ENCODE data around the gene HYI. TPM values are rescaled to one million over a fixed set of nuclear protein-coding genes. Genes with fewer than 3 reads are reported as not detected.

The HYI gene
- polyA plus RNA-seq, 1 experiment = 59.4 TPM

- TF ChIP-seq CTCF (IDR thresholded peaks at IDR 0.05; ENCODE audit: insufficient read depth, low read depth, low read length) = no peak
- Histone ChIP-seq H3K4me3 (ENCODE audit: low read depth, low read length) (no peak overlapping the region), H3K36me3 (ENCODE audit: control insufficient read depth, insufficient read depth, low read length) (peaks cover 63% of the 10 kb centered on the region), H3K27me3 (ENCODE audit: control insufficient read depth, insufficient read depth, low read length) (no peaks in the 10 kb centered on the region)
- CTCF ChIA-PET = interaction anchor here (1.0 to 1.5 kb wide), 3 partner anchors 11 to 13 kb away, joined by 3 to 5 read pairs (median 4); no protein-coding TSS in a partner anchor
- POLR2A ChIA-PET = no interaction called here
- no peak for DNase-seq (ENCODE audit: low read depth)
These were observed 25.8 kb downstream of the HYI start for GRCh38 chr1:43427941-43428340.

- Histone ChIP-seq H3K27me3 (ENCODE audit: control insufficient read depth, insufficient read depth, low read length) (no peaks in the 10 kb centered on the region), H3K4me3 (ENCODE audit: low read depth, low read length) (no peak overlapping the region), H3K36me3 (ENCODE audit: control insufficient read depth, insufficient read depth, low read length) (peaks cover 62% of the 10 kb centered on the region)
- ChIA-PET POLR2A (no interaction called here), CTCF (interaction anchor here (1.5 kb wide), 1 partner anchor 13 kb away, joined by 5 read pairs; no protein-coding TSS in a partner anchor)
- TF ChIP-seq CTCF (IDR thresholded peaks at IDR 0.05; ENCODE audit: insufficient read depth, low read depth, low read length) = no peak
- DNase-seq (ENCODE audit: low read depth) = no peak
These were observed 26.2 kb downstream of the HYI start for GRCh38 chr1:43427524-43427923.

- Histone ChIP-seq H3K4me3 (ENCODE audit: low read depth, low read length) (no peak overlapping the region), H3K36me3 (ENCODE audit: control insufficient read depth, insufficient read depth, low read length) (peaks cover 63% of the 10 kb centered on the region), H3K27me3 (ENCODE audit: control insufficient read depth, insufficient read depth, low read length) (no peaks in the 10 kb centered on the region)
- CTCF ChIA-PET = no interaction called here
- no peak for DNase-seq (ENCODE audit: low read depth)
- POLR2A ChIA-PET = no interaction called here
- no peak for TF ChIP-seq CTCF (IDR thresholded peaks at IDR 0.05; ENCODE audit: insufficient read depth, low read depth, low read length)
These were observed 27.5 kb downstream of the HYI start for GRCh38 chr1:43426221-43426620.

GRCh38 chr1:43425045-43425444 is 28.7 kb downstream of the HYI start:
- Histone ChIP-seq H3K27me3 (ENCODE audit: control insufficient read depth, insufficient read depth, low read length) (no peaks in the 10 kb centered on the region), H3K36me3 (ENCODE audit: control insufficient read depth, insufficient read depth, low read length) (peaks cover 61% of the 10 kb centered on the region), H3K4me3 (ENCODE audit: low read depth, low read length) (no peak overlapping the region)
- DNase-seq (ENCODE audit: low read depth) = no peak
- POLR2A ChIA-PET = no interaction called here
- no peak for TF ChIP-seq CTCF (IDR thresholded peaks at IDR 0.05; ENCODE audit: insufficient read depth, low read depth, low read length)
- CTCF ChIA-PET = interaction anchor here (0.9 kb wide), 1 partner anchor 198 kb away, joined by 3 read pairs; no protein-coding TSS in a partner anchor

- CTCF ChIA-PET = no interaction called here
- peaks cover 63% of the 10 kb centered on the region for H3K36me3 ChIP-seq (ENCODE audit: control insufficient read depth, insufficient read depth, low read length)
- TF ChIP-seq CTCF (IDR thresholded peaks at IDR 0.05; ENCODE audit: insufficient read depth, low read depth, low read length) = no peak
These were observed 29.8 kb downstream of the HYI start for GRCh38 chr1:43423672-43424550.

More at GRCh38 chr1:43423672-43424550, 29.8 kb downstream of the HYI start:
- DNase-seq (ENCODE audit: low read depth) = no peak
- Histone ChIP-seq H3K27me3 (ENCODE audit: control insufficient read depth, insufficient read depth, low read length) (no peaks in the 10 kb centered on the region), H3K4me3 (ENCODE audit: low read depth, low read length) (no peak overlapping the region)
- POLR2A ChIA-PET = no interaction called here

Data from BJ (cell line).